GM21529 (cell line): Measurements from ENCODE around the gene PELO.
"Not testable (repeated sequence)": the region's sequence is repeated elsewhere in the genome, so short reads cannot be mapped to it uniquely, and the experiment has no call there.

ENCODE experiments used
- ATAC-seq: cut with Tn5 transposase; IDR thresholded peaks from one replicate; pipeline ENCODE4 v1.9.1; 2021; ENCODE audit not compliant: unreplicated experiment

The PELO gene

GRCh38 chr5:52800394-52801213 lies 12.9 kb downstream of the PELO start:
- peak; percentile 43 for ATAC-seq

GRCh38 chr5:52801329-52801728 lies 13.6 kb downstream of the PELO start:
- no peak for ATAC-seq

- ATAC-seq: no peak
Observed at GRCh38 chr5:52802272-52802973, 14.7 kb downstream of the PELO start.

GRCh38 chr5:52802974-52803336 lies 15.2 kb downstream of the PELO start:
- ATAC-seq: no peak

GRCh38 chr5:52804387-52804791 lies 16.7 kb downstream of the PELO start:
- no peak for ATAC-seq

- ATAC-seq: no peak
Observed at GRCh38 chr5:52804981-52805380, 17.3 kb downstream of the PELO start.

GRCh38 chr5:52805615-52806014 lies 17.9 kb downstream of the PELO start:
- ATAC-seq: no peak

GRCh38 chr5:52807037-52807436 lies 19.3 kb downstream of the PELO start:
- no peak for ATAC-seq

- ATAC-seq: no peak
Observed at GRCh38 chr5:52807723-52808122, 20.0 kb downstream of the PELO start.

GRCh38 chr5:52808316-52808901 lies 20.7 kb downstream of the PELO start:
- ATAC-seq: no peak

- no peak for ATAC-seq
Observed at GRCh38 chr5:52809884-52810283, 22.2 kb downstream of the PELO start.

GRCh38 chr5:52810426-52810825 lies 22.7 kb downstream of the PELO start:
- ATAC-seq: no peak

- no peak for ATAC-seq
Observed at GRCh38 chr5:52811067-52811749, 23.5 kb downstream of the PELO start.

- no peak for ATAC-seq
Observed at GRCh38 chr5:52814352-52815148, 26.8 kb downstream of the PELO start.

GRCh38 chr5:52817818-52818217 lies 30.1 kb downstream of the PELO start:
- ATAC-seq: no peak

- no peak for ATAC-seq
Observed at GRCh38 chr5:52818360-52818759, 30.6 kb downstream of the PELO start.

- not testable (repeated sequence) for ATAC-seq
Observed at GRCh38 chr5:52818807-52819206, 31.1 kb downstream of the PELO start.

GRCh38 chr5:52821901-52822300 lies 34.2 kb downstream of the PELO start:
- no peak for ATAC-seq

GRCh38 chr5:52822437-52822836 lies 34.7 kb downstream of the PELO start:
- ATAC-seq: no peak

GRCh38 chr5:52824827-52825226 lies 37.1 kb downstream of the PELO start:
- ATAC-seq: no peak

- peak; percentile 95 for ATAC-seq
Observed at GRCh38 chr5:52825826-52826225, 38.1 kb downstream of the PELO start.
